H1 (cell line): ENCODE data around the gene CEBPG. TPM values are rescaled to one million over a fixed set of nuclear protein-coding genes. Genes with fewer than 3 reads are reported as not detected.

ENCODE experiments used
- CTCF ChIA-PET: fragments of 300-600 bp; sonication (Branson Sonifier 250); formaldehyde crosslinking; loops from one replicate; lab custom pipeline; 2021; ENCODE audit not compliant: partially characterized antibody; lab: Charles Lee
- POLR2A ChIA-PET: fragments of 300-600 bp; sonication (Branson Sonifier 250); formaldehyde crosslinking; loops from one replicate; lab custom pipeline; 2021; ENCODE audit warnings: inconsistent platforms; ENCODE audit not compliant: partially characterized antibody; lab: Charles Lee
- DNase-seq, 2 experiments: peaks; one replicate each; pipeline versions ENCODE4 v3.0.0 to v3.0.0-alpha.2; 2010 to 2022; ENCODE audit warnings: low spot score in 2 of 2, low read depth in 1 of 2, mixed read lengths in 1 of 2
- FAIRE-seq: peaks from 2 replicates; lab custom pipeline; 2011; peaks lifted over from hg19 to GRCh38; lab: Jason Lieb, UNC
- H2AFZ ChIP-seq: 2 replicates; pipeline ENCODE4 v1.8.1; 2012; ENCODE audit warnings: low read length, inconsistent platforms
- H2AK5ac ChIP-seq: 2 replicates; pipeline ENCODE4 v1.6.1; 2013; ENCODE audit warnings: low read depth, low read length
- H2BK120ac ChIP-seq: replicated peaks from 2 replicates; pipeline ENCODE3; 2013; ENCODE audit warnings: low read depth, low read length, inconsistent platforms
- H2BK12ac ChIP-seq: 2 replicates; pipeline ENCODE4 v1.6.1; 2013; ENCODE audit warnings: low read depth, low read length
- H2BK15ac ChIP-seq: 2 replicates; pipeline ENCODE4 v1.6.1; 2013; ENCODE audit warnings: low read length
- H2BK20ac ChIP-seq: 2 replicates; pipeline ENCODE4 v1.6.1; 2013; ENCODE audit warnings: low read length
- H2BK5ac ChIP-seq: 2 replicates; pipeline ENCODE4 v1.6.1; 2013; ENCODE audit warnings: low read depth, low read length
- H3K14ac ChIP-seq: 2 replicates; pipeline ENCODE4 v1.6.1; 2013; ENCODE audit warnings: inconsistent platforms; ENCODE audit not compliant: insufficient read length
- H3K18ac ChIP-seq: 2 replicates; pipeline ENCODE4 v1.6.1; 2013; ENCODE audit warnings: low read length; ENCODE audit errors: extremely low read depth
- H3K23ac ChIP-seq: 2 replicates; pipeline ENCODE4 v1.6.1; 2013; ENCODE audit warnings: inconsistent platforms; ENCODE audit not compliant: insufficient read length
- H3K23me2 ChIP-seq: 2 replicates; pipeline ENCODE4 v1.6.1; 2013; ENCODE audit warnings: low read depth, low read length
- H3K27ac ChIP-seq: 2 replicates; pipeline ENCODE4 v1.6.1; 2011; ENCODE audit warnings: low read depth, low read length, inconsistent platforms
- H3K27me3 ChIP-seq, 4 experiments: replicated peaks in 1 of 4; 1 replicate in 1 of 4; 2 replicates in 3 of 4; pipeline versions ENCODE4 v1.6.1 to v1.8.1; 2011 to 2013; ENCODE audit warnings: low read length in 3 of 4, mild to moderate bottlenecking in 3 of 4, inconsistent platforms in 2 of 4, mixed read lengths in 2 of 4, moderate library complexity in 1 of 4; ENCODE audit not compliant: control insufficient read depth in 3 of 4, insufficient read depth in 3 of 4; ENCODE audit errors: extremely low read depth in 1 of 4
- H3K36me3 ChIP-seq, 4 experiments: 2 replicates each; pipeline versions ENCODE4 v1.6.1 to v1.8.1; 2011 to 2013; ENCODE audit warnings: mild to moderate bottlenecking in 4 of 4, low read length in 3 of 4, moderate library complexity in 2 of 4, control low read depth in 1 of 4, inconsistent platforms in 1 of 4; ENCODE audit not compliant: insufficient read depth in 4 of 4, control insufficient read depth in 2 of 4
- H3K4ac ChIP-seq: replicated peaks from 2 replicates; pipeline ENCODE3; 2013; ENCODE audit warnings: low read length, low read depth, mixed read lengths, inconsistent platforms; ENCODE audit not compliant: insufficient read length
- H3K4me1 ChIP-seq, 4 experiments: replicated peaks in 1 of 4; 1 replicate in 1 of 4; 2 replicates in 3 of 4; pipeline versions ENCODE4 v1.6.1 to v1.8.1; 2011 to 2013; ENCODE audit warnings: low read length in 3 of 4, inconsistent platforms in 2 of 4, mixed read lengths in 1 of 4; ENCODE audit not compliant: insufficient read depth in 4 of 4, control insufficient read depth in 3 of 4
- H3K4me2 ChIP-seq, 2 experiments: 2 replicates each; pipeline versions ENCODE4 v1.6.1 to v1.8.1; 2011 to 2013; ENCODE audit warnings: low read depth in 2 of 2, low read length in 2 of 2, control low read depth in 1 of 2, inconsistent platforms in 1 of 2, mild to moderate bottlenecking in 1 of 2; ENCODE audit not compliant: insufficient read depth in 1 of 2
- H3K4me3 ChIP-seq, 4 experiments: fragments of 200-600, 300-600 bp in 1 of 4; sonication (generic), shearing (Covaris generic), sonication (Bioruptor Twin) in 1 of 4; 2 replicates each; pipeline versions ENCODE4 v1.5.1 to v1.8.1; 2011 to 2016; ENCODE audit warnings: low read length in 4 of 4, low read depth in 3 of 4, control low read depth in 2 of 4, inconsistent platforms in 2 of 4, mild to moderate bottlenecking in 2 of 4, mixed read lengths in 1 of 4, moderate library complexity in 1 of 4; ENCODE audit not compliant: insufficient read depth in 2 of 4; ENCODE audit errors: extremely low read depth in 1 of 4
- H3K56ac ChIP-seq: replicated peaks from 2 replicates; pipeline ENCODE3; 2013; ENCODE audit warnings: low read depth, mild to moderate bottlenecking, mixed read lengths, low read length, inconsistent platforms; ENCODE audit not compliant: insufficient read length
- H3K79me1 ChIP-seq: 2 replicates; pipeline ENCODE4 v1.6.1; 2013; ENCODE audit warnings: low read depth, low read length, control low read depth
- H3K79me2 ChIP-seq, 2 experiments: 2 replicates each; pipeline versions ENCODE4 v1.6.1 to v1.8.1; 2012 to 2013; ENCODE audit warnings: low read length in 2 of 2, mild to moderate bottlenecking in 2 of 2, inconsistent platforms in 1 of 2; ENCODE audit not compliant: insufficient read depth in 2 of 2, control insufficient read depth in 1 of 2
- H3K9ac ChIP-seq, 4 experiments: replicated peaks in 1 of 4; 1 replicate in 1 of 4; 2 replicates in 3 of 4; pipeline versions ENCODE4 v1.6.1 to v1.8.1; 2011 to 2013; ENCODE audit warnings: low read depth in 3 of 4, low read length in 3 of 4, control low read depth in 2 of 4, mild to moderate bottlenecking in 2 of 4, moderate library complexity in 2 of 4, inconsistent platforms in 1 of 4; ENCODE audit errors: extremely low read depth in 1 of 4
- H3K9me3 ChIP-seq, 2 experiments: 2 replicates each; pipeline versions ENCODE4 v1.6.1 to v1.8.1; 2012 to 2013; ENCODE audit warnings: mild to moderate bottlenecking in 2 of 2, moderate library complexity in 2 of 2, control low read depth in 1 of 2, inconsistent platforms in 1 of 2, low read depth in 1 of 2, low read length in 1 of 2, mixed read lengths in 1 of 2; ENCODE audit not compliant: insufficient read depth in 2 of 2
- H4K20me1 ChIP-seq, 2 experiments: replicated peaks in 1 of 2; 2 replicates each; pipeline versions ENCODE3 to v1.8.1; 2011 to 2013; ENCODE audit warnings: inconsistent platforms in 2 of 2, low read length in 2 of 2, mild to moderate bottlenecking in 1 of 2; ENCODE audit not compliant: insufficient read depth in 2 of 2, control insufficient read depth in 1 of 2
- H4K5ac ChIP-seq: 2 replicates; pipeline ENCODE4 v1.6.1; 2013; ENCODE audit warnings: low read length, low read depth, mixed read lengths, inconsistent platforms; ENCODE audit not compliant: insufficient read length
- H4K8ac ChIP-seq: 2 replicates; pipeline ENCODE4 v1.8.0; 2013; ENCODE audit warnings: mild to moderate bottlenecking, moderate library complexity, low read length, inconsistent platforms; ENCODE audit not compliant: insufficient read depth; ENCODE audit errors: extremely low read depth
- H4K91ac ChIP-seq: replicated peaks from 2 replicates; pipeline ENCODE3; 2013; ENCODE audit warnings: low read length, mixed read lengths, inconsistent platforms; ENCODE audit not compliant: insufficient read length
- KDM1A ChIP-seq: fragments of 200-600, 300-600 bp; sonication (generic); IDR thresholded peaks from 2 replicates; pipeline ENCODE4 v1.7.1; 2016; ENCODE audit warnings: mild to moderate bottlenecking, low read length, borderline replicate concordance
- KDM5A ChIP-seq: fragments of 200-600 bp; IDR thresholded peaks from 2 replicates; pipeline ENCODE4 v1.7.1; 2012; ENCODE audit warnings: mild to moderate bottlenecking, low read length, inconsistent platforms, mixed read lengths
- POU5F1 ChIP-seq: IDR thresholded peaks from 2 replicates; pipeline ENCODE4 v1.6.1; 2011; ENCODE audit warnings: low read depth, mild to moderate bottlenecking, low read length, moderate library complexity
- RAD21 ChIP-seq, 2 experiments: IDR thresholded peaks in 1 of 2; conservative IDR thresholded peaks in 1 of 2; 2 replicates each; pipeline ENCODE4 v1.6.1; 2011; ENCODE audit warnings: low read depth in 2 of 2, low read length in 2 of 2, improper control_type of control experiment in 1 of 2, inconsistent platforms in 1 of 2, mild to moderate bottlenecking in 1 of 2, moderate library complexity in 1 of 2
- USF2 ChIP-seq: IDR thresholded peaks from 2 replicates; pipeline ENCODE4 v1.6.1; 2011; ENCODE audit warnings: low read length, improper control_type of control experiment
- WGBS, 2 experiments: shearing (Covaris generic) in 1 of 2; methylation state at CpG; one replicate each; pipeline versions ENCODE4 v1.1.6 to v1.1.7; 2013 to 2015; ENCODE audit warnings: low lambda C conversion rate in 2 of 2, mixed read lengths in 2 of 2, inconsistent platforms in 1 of 2, low coverage in 1 of 2, missing lambda C conversion rate in 1 of 2; ENCODE audit not compliant: insufficient replicate concordance in 2 of 2, insufficient coverage in 1 of 2, insufficient read length in 1 of 2; ENCODE audit errors: extremely low coverage in 1 of 2, missing lambda C conversion rate in 1 of 2; 5-methylcytosine and 5-hydroxymethylcytosine counted together
- polyA plus RNA-seq, 7 experiments: library from polyadenylated mRNA; depleted of rRNA in 3 of 7; stranded (reverse) in 5 of 7; unstranded in 2 of 7; fragments of >200 nt in 5 of 7; fragments of 200-250 nt in 2 of 7; gene quantifications; 1 replicate in 5 of 7; 2 replicates in 1 of 7; 4 replicates in 1 of 7; pipeline versions ENCODE4 v1.2.1 to v1.2.3, GENCODE V29; 2011 to 2013; ENCODE audit warnings: missing spikeins in 2 of 7, mixed read lengths in 2 of 7
- total RNA-seq: library from RNA; stranded (reverse); fragmentation: NEBNext Ultra II Directional; extraction: Animal tissue kit (Norgen Biotek cat#: 25700); gene quantifications from 2 replicates; pipeline ENCODE4 v1.2.1, GENCODE V29; 2021

The CEBPG gene
- total and polyA plus RNA-seq, 2 of the 8 experiments (the other 6 are each of a cell fraction or from before 2014, with no cell fraction given): 12.3 to 35.4 TPM

GRCh38 chr19:33383720-33384292, 10.3 kb downstream of the CEBPG start:
- H4K8ac ChIP-seq: peak overlapping the region; percentile 63; the same call in 1 of the 2 replicates
- peaks cover 19% of the 10 kb centered on the region for H3K79me1 ChIP-seq
- no peak overlapping the region for H4K91ac ChIP-seq
- no peak overlapping the region for H3K4me2 ChIP-seq
- H3K79me2 ChIP-seq: peaks cover 4 to 69% of the 10 kb centered on the region in 2 experiments
- no peak overlapping the region for H3K23ac ChIP-seq
- no peak overlapping the region for H2AFZ ChIP-seq
- WGBS, 2 experiments: 95% methylated on average over 13 of the region's 13 CpGs; no CpG with 5 or more reads in 1 of the 2 experiments
- FAIRE-seq: no peak
- TF ChIP-seq RAD21 (IDR thresholded peaks at IDR 0.05 in 1 of 2, conservative IDR thresholded peaks at IDR 0.05 in 1 of 2; ENCODE audit: low read depth in 2 of 2, low read length in 2 of 2): no peak
- TF ChIP-seq POU5F1: no peak
- peak; percentile 68; the same call in 1 of the 2 replicates for TF ChIP-seq KDM1A
- no peak for TF ChIP-seq USF2
- no peak for TF ChIP-seq KDM5A
- TF ChIP-seq, all 59 proteins: peak for 1
- Histone ChIP-seq H3K9ac (no peak overlapping the region), H2AK5ac (no peak overlapping the region), H3K23me2 (no peaks in the 10 kb centered on the region), H3K4me1 (peaks cover 0 to 5% (median 1%) of the 10 kb centered on the region in 4 experiments; a peak in 6 of 7 replicates), H3K36me3 (peaks cover 0 to 9% (median 4%) of the 10 kb centered on the region in 4 experiments; a peak in 4 of 8 replicates), H2BK20ac (no peak overlapping the region), H3K14ac (no peak overlapping the region), H3K27me3 (no peaks in the 10 kb centered on the region), H3K4ac (no peak overlapping the region), H2BK12ac (no peak overlapping the region), H3K4me3 (no peak overlapping the region), H2BK5ac (no peak overlapping the region), H2BK120ac (no peak overlapping the region), H3K56ac (no peak overlapping the region), H3K9me3 (no peaks in the 10 kb centered on the region), H3K18ac (no peak overlapping the region), H3K27ac (no peak overlapping the region), H4K20me1 (peaks cover 13 to 17% of the 10 kb centered on the region in 2 experiments), H4K5ac (no peak overlapping the region), H2BK15ac (no peak overlapping the region)
- ChIA-PET POLR2A (interaction anchor here (0.9 to 10.4 kb wide), 5 partner anchors 11 to 99 kb away, joined by 3 to 87 read pairs (median 3); partner anchors contain the start of gene CEBPG), CTCF (interaction anchor here (0.6 to 3.9 kb wide), 8 partner anchors 9 to 148 kb away, joined by 3 to 21 read pairs (median 4); no protein-coding TSS in a partner anchor)
- no peak for DNase-seq
